Stimulated activated naive CD8-positive, alpha-beta T cell treated with anti-CD3 and anti-CD28 coated beads, Interleukin-15, Interleukin-2, amounts not matched to agents 100 ng/mL and 50 ng/mL, for 24 hours (primary cell): ENCODE data around the gene CA10.

Source experiments
- H3K27ac Mint-ChIP-seq: one replicate; pipeline ENCODE4 v1.8.0; 2021; ENCODE audit warnings: mild to moderate bottlenecking, mixed read lengths
- H3K27me3 Mint-ChIP-seq: one replicate; pipeline ENCODE4 v1.8.0; 2021; ENCODE audit warnings: mixed read lengths
- H3K36me3 Mint-ChIP-seq: one replicate; pipeline ENCODE4 v1.8.0; 2021; ENCODE audit warnings: low read depth, mixed read lengths
- H3K4me1 Mint-ChIP-seq: one replicate; pipeline ENCODE4 v1.8.0; 2021; ENCODE audit warnings: low read depth, mixed read lengths
- H3K4me3 Mint-ChIP-seq: one replicate; pipeline ENCODE4 v1.8.0; 2021; ENCODE audit warnings: mild to moderate bottlenecking, mixed read lengths
- H3K9me3 Mint-ChIP-seq: one replicate; pipeline ENCODE4 v1.8.0; 2021; ENCODE audit warnings: mixed read lengths

The CA10 gene

DNA sequence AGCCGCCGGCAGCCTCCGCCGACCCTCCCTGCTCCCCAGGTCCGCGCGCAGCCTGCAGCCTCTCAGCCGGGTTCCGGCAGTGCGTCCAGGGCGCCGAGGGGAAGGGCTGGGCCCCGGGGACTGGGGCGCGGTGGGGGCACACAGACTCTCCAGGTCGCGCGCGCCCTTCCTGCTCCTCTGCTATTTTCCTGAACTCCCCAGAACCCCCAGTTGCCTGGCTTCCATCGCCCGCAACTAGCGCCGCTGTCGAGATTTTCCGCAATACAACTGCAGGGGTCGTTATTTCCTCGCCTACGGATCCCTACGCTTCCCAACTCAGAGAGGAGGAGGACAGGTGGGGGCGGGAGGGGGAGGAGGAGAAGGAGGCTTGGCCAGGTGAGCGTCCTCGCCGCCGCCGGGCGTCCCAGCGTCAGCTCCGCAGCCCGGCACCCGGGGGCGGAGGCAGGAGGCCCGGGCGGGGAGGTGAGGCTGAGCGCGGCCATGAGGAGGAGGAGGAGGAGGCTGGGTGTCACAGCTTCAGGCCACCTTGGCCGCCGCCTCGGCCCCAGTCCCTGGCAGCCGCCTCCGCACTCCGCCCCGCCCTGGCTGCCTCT is at the start of gene CA10:
Gene CA10, minus strand, starts transcription at position 265 of the 593 bp plus-strand sequence.
- H3K27ac Mint-ChIP-seq: no peak within 1 kb of the TSS
- H3K36me3 Mint-ChIP-seq: no peaks in the 10 kb centered on the region
- H3K9me3 Mint-ChIP-seq: no peaks in the 10 kb centered on the region
- H3K4me1 Mint-ChIP-seq: no peaks in the 10 kb centered on the region
- H3K4me3 Mint-ChIP-seq: no peak within 1 kb of the TSS
- peaks cover 68% of the 10 kb centered on the region for H3K27me3 Mint-ChIP-seq

DNA sequence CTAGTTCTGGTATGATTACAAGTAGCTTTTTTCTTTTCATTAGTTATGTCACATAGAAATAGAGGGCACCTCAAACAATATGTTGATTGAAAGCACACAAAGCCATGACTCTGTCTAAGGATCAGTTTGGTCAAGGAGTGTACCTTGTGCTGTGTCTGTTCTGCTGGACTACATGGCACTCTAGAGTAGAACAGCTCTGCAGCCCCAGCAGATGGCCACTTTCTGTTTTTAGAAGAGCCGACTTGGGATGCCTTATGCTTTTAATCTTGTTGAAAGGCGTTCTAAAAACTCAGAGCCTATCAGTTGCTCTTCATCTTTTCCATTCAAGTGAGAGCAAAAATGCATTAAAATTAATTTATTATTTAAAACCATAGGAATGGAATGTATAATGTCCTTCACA is 49.3 kb upstream of the CA10 start:
- Mint-ChIP-seq H3K27me3 (peaks cover 9% of the 10 kb centered on the region), H3K4me3 (no peak overlapping the region), H3K36me3 (no peaks in the 10 kb centered on the region), H3K4me1 (no peaks in the 10 kb centered on the region), H3K9me3 (no peaks in the 10 kb centered on the region), H3K27ac (no peak overlapping the region)

DNA sequence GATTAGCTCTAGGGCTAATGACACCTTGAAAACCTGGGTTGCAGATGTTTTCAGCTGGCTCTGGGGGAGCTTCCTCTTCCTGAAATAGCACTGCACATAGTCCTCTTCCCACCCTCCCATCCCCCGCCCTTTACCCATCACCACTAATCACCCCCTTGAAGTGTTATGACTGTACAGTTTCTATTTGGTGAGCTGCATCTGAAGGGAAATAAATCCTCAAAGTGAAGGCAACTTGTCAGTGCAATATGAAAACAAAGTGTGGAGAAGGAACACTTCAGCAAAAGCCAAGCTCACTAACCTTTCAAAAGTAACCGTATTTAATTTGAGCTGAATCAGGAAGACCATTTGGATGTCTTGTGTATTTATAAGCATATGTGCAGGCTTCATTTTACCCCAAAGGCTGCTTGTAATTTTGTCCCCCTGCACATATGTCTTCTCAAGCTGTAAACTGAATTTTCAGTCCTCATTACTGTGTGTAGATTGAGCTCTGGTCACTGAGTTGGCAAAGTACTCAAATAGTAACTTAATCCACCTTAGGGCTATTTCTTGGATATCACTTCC is 44.1 kb upstream of the CA10 start:
- Mint-ChIP-seq H3K4me1 (no peaks in the 10 kb centered on the region), H3K27me3 (peaks cover 11% of the 10 kb centered on the region), H3K4me3 (no peak overlapping the region), H3K36me3 (no peaks in the 10 kb centered on the region), H3K9me3 (no peaks in the 10 kb centered on the region), H3K27ac (no peak overlapping the region)

DNA sequence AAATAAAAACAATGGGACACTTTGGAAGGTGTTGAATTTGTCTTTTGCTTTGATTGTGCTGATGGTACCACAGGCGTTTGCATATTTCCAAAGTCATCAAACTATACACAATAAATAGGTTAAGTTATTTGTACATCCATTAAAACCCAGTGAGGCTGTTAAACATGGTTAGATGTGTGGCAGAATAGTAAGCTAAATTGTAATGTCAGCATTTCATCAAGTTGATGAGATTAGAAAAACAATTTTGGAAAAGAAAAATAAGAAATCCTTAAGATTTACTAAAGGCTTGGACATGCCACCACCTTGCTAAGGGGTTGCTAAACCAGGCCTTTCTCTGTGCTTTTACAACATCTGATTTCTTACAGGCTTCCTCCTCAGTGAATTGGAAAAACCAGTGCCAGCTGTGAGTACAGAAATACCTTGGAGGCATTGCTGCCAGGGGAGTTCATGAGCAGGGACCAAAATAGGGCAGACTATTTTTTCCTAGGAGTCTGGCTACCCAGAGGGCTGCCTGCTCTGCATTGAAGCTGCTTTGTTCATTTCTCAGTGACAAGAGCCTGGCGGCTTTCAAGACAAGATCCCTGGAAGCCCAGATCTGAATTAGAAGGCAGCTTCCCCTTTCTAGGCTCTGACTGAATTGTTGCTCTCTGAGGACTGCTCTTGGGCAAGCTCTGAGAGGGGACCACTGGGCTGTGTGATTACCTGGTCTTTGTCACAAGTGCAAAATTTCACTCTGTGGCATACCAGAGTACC is 43.4 kb upstream of the CA10 start:
- Mint-ChIP-seq H3K4me3 (no peak overlapping the region), H3K4me1 (no peaks in the 10 kb centered on the region), H3K27ac (no peak overlapping the region), H3K9me3 (no peaks in the 10 kb centered on the region), H3K27me3 (peaks cover 15% of the 10 kb centered on the region), H3K36me3 (no peaks in the 10 kb centered on the region)

DNA sequence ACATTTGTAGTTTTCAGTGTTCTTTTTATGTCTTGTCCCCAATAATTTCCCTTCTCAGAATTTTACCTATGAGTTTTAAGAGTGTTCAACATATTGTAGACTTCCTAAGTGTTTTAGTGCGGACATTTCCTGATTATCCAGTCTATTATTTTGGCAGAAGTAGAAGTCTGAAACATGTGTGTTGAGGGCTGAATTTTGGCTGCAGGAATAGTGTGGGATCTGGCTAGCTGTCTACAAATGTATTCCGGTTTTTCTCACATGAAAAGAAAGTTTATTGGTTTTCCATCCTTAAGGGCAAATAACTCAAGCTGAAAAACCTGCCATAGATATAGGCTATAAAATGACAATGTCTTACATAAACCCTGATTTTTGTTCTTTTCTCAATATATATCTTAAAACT is 33.0 kb upstream of the CA10 start:
- Mint-ChIP-seq H3K9me3 (no peaks in the 10 kb centered on the region), H3K27me3 (peaks cover 9% of the 10 kb centered on the region), H3K4me3 (no peak overlapping the region), H3K4me1 (no peaks in the 10 kb centered on the region), H3K27ac (no peak overlapping the region), H3K36me3 (no peaks in the 10 kb centered on the region)

DNA sequence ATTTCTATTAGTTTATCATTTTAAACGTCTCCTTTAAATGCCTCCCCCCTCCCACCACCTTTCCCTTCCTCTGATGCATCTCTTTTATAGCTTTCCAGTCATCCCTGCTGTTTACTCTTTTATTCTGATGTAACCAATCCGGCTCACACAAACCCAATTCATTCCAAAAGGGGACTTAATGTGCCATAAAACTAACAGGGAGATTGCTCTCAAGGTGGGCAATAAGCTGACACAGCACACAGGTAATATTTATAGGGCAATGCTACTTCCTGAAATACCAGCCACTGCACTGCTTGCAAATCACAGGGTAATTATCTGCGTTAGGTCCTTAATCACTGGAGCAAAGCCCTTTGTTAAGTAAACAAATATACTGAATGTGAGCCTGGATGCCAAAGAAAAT is 23.3 kb upstream of the CA10 start:
- Mint-ChIP-seq H3K4me3 (no peak overlapping the region), H3K27me3 (peaks cover 6% of the 10 kb centered on the region), H3K4me1 (no peaks in the 10 kb centered on the region), H3K36me3 (no peaks in the 10 kb centered on the region), H3K9me3 (no peaks in the 10 kb centered on the region), H3K27ac (no peak overlapping the region)

DNA sequence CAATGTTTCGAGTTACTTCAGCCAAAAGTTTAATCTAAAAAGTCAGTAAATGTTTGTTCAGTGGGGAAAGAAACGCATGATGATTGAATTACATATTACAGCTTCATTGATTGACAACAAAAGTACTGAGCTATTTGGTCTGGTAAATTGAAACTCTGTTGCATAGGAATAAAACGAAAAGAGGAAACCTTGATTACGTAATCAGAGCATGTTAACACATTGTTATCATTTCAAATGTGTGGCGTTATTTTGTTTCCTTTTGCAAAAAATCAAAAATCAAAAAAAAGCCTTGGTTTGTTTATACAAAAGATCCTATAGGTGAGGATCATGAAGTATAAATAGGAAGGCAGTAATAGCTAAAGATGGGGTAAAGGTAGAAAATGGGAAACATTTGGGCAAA is 19.5 kb upstream of the CA10 start:
- Mint-ChIP-seq H3K27ac (no peak overlapping the region), H3K27me3 (peaks cover 6% of the 10 kb centered on the region), H3K4me3 (no peak overlapping the region), H3K9me3 (no peaks in the 10 kb centered on the region), H3K36me3 (no peaks in the 10 kb centered on the region), H3K4me1 (no peaks in the 10 kb centered on the region)

DNA sequence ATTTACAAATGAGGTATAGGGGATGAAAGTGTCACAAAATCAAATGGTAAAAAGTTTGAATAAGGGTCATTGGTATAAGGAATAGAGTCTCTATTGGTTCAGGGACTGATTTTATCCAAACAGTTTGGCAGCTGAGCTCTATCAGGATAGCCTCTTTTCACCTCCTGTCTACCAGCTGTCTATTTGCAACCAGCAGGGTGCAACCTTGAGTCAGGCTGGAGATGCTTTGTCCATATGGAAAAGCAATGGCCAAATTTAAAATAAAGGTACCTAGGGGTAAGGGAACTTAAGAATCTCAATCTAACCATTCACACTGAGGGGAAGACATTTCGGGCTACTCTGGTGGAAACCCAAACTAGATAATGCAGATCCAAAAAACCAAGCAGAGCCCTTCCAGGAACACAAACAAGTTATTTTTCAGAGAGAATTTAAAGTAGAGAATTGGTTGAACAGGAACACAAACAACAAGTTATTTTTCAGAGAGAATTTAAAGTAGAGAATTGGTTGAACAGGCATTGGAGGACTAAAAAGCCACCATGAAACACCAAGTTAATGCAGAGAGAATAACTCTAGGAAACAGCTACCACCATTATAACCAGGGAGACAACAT is 12.6 kb upstream of the CA10 start:
- Mint-ChIP-seq H3K36me3 (no peaks in the 10 kb centered on the region), H3K4me1 (no peaks in the 10 kb centered on the region), H3K4me3 (no peak overlapping the region), H3K27me3 (no peaks in the 10 kb centered on the region), H3K9me3 (no peaks in the 10 kb centered on the region), H3K27ac (no peak overlapping the region)

DNA sequence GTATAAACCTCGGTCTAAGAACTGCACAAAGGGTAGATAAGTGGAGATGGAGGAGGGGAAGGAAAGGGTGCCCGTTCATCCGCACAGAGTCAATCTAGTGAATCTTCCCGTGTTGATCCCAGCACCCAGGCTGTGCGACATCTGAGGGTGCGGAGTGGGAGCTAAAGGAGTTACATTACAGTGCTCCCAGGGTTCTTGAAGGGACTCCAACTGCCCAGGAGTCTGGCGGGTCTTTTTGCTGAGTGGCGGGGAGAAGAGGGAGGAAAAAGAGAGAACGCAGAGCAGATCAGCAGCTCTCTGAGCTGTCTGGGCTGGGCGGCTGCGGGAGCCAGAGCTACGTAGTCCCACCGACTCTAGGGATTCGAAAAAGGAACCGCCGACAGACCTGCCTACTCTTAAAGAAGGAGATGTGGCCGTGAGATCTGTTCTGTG is 1.6 kb upstream of the CA10 start:
- Mint-ChIP-seq H3K36me3 (no peaks in the 10 kb centered on the region), H3K27ac (no peak overlapping the region), H3K4me1 (no peaks in the 10 kb centered on the region), H3K9me3 (peaks cover 3% of the 10 kb centered on the region), H3K27me3 (peaks cover 59% of the 10 kb centered on the region), H3K4me3 (no peak overlapping the region)

DNA sequence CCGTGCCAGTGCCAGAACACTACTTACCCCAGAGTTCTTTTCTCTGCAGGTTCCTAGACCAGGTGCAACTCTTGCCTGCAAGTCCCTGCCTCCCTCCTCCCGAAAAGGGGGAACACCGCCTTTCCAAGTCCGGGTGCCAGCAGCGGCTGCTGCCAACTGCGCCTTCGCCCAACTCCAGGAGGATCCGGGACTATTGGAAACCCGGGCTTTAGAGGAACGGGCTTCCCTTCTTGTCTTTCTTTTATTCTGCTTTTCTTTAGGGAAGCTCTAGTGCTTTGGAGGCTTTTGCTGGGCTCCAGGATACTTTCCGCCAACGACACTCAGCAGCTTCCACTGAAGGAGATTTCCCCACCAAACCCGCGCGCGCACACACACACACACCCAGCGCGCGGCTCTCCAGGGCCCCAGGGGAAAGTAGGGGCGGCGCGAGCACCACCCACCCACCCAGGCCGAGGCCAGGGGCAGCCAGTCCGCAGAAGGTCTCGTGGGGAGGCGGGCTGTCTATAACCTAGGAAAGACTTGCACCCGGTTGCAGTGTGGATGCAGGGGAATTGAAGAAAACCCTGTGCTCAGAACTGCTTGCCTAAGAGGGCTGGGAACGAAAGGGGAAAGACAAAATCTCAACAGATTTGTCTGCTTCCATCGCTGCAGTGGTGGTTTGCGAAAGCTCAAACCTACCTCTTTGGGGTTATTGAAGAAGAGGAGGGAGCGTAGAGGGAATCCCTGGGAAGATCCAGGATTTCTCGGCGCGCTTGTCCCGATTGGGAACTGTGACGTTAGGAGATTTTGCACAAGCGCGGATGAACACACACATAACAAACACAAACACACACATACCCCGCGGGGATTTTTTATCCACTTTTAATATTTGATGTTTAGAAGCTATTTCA is 977 bp upstream of the CA10 start:
- Mint-ChIP-seq H3K27ac (no peak overlapping the region), H3K27me3 (peaks cover 62% of the 10 kb centered on the region), H3K36me3 (no peaks in the 10 kb centered on the region)

DNA sequence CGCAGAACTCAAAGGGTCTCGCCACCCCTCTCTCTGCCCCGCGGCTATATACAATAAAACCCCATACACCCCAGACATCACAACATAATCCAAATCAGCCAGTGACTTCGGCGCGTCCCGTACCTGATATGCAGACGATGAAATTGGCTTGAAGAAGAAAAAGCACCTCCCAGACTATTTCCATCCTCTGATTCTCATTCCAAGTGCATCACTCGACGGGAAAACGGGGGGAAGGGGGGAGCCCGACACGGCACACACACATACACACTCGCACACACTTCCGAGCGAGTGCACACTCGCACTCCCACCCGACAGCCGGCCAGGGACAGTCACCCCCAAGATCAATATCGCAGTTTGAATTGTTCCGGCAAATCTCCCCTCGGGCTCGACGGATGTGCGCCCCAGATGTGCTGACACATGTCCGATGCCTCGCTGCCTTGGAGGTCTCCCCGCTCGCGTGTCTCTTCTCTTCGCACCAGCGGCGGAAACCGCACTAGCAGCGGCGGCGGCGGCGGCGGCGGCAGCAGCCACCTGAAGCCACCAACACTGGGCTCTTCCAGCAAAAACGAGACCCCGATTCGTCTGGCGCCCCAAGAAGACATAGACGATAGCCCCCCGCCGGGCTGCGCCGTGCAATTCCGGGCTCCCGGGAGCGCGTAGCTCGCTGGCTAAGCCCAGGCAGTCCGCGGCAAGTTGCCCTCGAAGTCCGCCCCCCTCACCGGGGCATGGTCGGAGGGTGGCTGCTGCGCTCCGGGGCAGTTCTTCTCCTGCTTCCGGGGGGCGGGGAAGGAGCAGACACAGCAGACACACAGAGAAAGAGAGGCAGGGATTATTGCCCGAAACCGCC is 688 bp downstream of the CA10 start:
- peaks cover 70% of the 10 kb centered on the region for H3K27me3 Mint-ChIP-seq
- H3K9me3 Mint-ChIP-seq: no peaks in the 10 kb centered on the region
- H3K27ac Mint-ChIP-seq: no peak overlapping the region
- no peaks in the 10 kb centered on the region for H3K4me1 Mint-ChIP-seq
- H3K4me3 Mint-ChIP-seq: no peak overlapping the region
- no peaks in the 10 kb centered on the region for H3K36me3 Mint-ChIP-seq

More for the DNA sequence above, 977 bp upstream of the CA10 start:
- Mint-ChIP-seq H3K4me3 (no peak overlapping the region), H3K9me3 (no peaks in the 10 kb centered on the region), H3K4me1 (no peaks in the 10 kb centered on the region)

DNA sequence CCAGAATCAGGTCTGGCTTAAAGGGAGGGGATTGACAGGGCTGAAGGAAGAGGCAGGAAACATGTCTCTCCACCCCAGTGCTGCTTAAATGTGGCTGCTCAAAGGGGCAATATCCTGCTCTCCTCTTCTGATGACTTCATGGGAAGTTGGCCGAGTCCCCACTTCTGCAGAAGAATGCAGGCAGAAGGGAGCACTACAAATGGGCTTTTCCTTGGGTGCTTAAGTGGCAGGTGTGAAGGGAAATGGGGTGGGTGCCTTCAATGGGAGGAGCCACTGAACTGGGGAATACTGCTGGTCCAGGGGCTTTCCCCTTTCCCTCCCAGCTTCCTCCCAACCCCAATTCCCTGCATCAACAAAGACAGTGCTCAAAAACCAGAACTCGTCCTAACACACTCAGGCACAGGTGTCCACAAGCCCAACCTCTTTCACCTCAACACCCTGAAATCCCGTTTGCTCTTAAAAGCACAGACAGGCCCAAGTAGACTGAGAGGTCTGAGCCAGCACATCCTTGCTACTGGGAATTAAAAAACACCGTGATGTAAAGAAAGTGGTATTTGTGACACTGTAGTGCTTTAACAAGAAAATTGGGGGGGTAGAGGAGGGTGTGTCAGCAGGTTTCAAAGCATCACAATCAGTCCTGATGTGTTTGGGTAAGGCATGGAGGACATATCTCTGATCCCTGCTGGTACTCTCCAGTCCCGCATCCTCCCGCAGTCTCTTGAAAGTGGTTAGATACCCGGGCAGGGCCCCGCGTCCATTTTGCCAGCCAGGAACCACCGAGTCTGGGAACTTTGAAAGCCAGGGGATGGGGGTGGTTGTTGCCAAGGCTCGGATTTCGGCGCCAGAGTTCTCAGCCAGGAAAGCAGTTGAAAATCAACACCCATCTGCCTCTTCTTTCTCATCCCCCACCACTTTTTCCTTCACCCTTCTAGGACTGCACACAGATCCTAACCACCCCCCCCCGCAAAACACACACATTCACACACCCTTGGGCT is 1.6 kb downstream of the CA10 start:
- H3K27ac Mint-ChIP-seq: no peak overlapping the region
- no peak overlapping the region for H3K4me3 Mint-ChIP-seq
- peaks cover 66% of the 10 kb centered on the region for H3K27me3 Mint-ChIP-seq
- H3K4me1 Mint-ChIP-seq: no peaks in the 10 kb centered on the region
- no peaks in the 10 kb centered on the region for H3K36me3 Mint-ChIP-seq
- H3K9me3 Mint-ChIP-seq: no peaks in the 10 kb centered on the region

DNA sequence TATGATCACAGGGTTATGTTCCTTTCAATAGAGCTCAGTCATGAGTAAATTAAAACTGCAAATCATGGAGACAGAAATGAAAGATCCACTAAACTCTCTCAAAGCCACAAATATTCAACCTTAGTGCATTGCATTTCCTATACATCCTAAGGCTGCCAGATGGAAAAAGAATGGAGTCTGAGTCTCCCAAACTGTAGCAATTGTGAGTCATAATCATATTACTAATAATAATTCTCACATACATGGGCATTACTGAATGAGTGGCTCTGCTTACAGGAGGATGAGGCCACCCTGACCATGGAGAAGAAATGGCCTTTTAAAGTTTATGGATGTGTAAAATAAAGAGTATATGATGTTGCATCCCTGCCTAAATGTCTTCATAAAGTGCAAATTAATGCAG is 3.2 kb downstream of the CA10 start:
- Mint-ChIP-seq H3K4me1 (no peaks in the 10 kb centered on the region), H3K9me3 (no peaks in the 10 kb centered on the region), H3K27ac (no peak overlapping the region), H3K36me3 (no peaks in the 10 kb centered on the region), H3K27me3 (peaks cover 58% of the 10 kb centered on the region), H3K4me3 (no peak overlapping the region)
